ENCODE measurements around the gene CCDC6.
A peak's percentile ranks its signal among the peaks of the same experiment; 100 is the strongest.

The CCDC6 gene

GRCh38 chr10:59864141-59864962, 42.0 kb downstream of the CCDC6 start:
- TF ChIP-seq YY1 (IDR thresholded peaks at IDR 0.05; ENCODE audit: insufficient read depth, insufficient read length) (no peak), ZNF274 (IDR thresholded peaks at IDR 0.05; ENCODE audit: low read depth, low read length) (no peak), SUZ12 (IDR thresholded peaks at IDR 0.05; ENCODE audit: extremely low read depth, insufficient read depth, insufficient read length) (no peak)
- no peak for DNase-seq (ENCODE audit: low read depth, low spot score)
- H3K9ac ChIP-seq (ENCODE audit: insufficient read length, low read depth), result no peak overlapping the region
- H3K36me3 ChIP-seq (ENCODE audit: insufficient read depth, insufficient read length, low read length), result no peaks in the 10 kb centered on the region
- H3K4me1 ChIP-seq (ENCODE audit: insufficient read depth, insufficient read length), result no peaks in the 10 kb centered on the region
- no peaks in the 10 kb centered on the region for H3K27me3 ChIP-seq (ENCODE audit: insufficient read depth, insufficient read length)
- no peak overlapping the region for H3K4me3 ChIP-seq (ENCODE audit: insufficient read length, low read depth)
- H3K9me3 ChIP-seq (ENCODE audit: insufficient read depth, low read length), result no peaks in the 10 kb centered on the region

- Histone ChIP-seq H3K4me1 (ENCODE audit: insufficient read depth, insufficient read length) (no peaks in the 10 kb centered on the region), H3K36me3 (ENCODE audit: insufficient read depth, insufficient read length, low read length) (no peaks in the 10 kb centered on the region), H3K9ac (ENCODE audit: insufficient read length, low read depth) (no peak overlapping the region), H3K27me3 (ENCODE audit: insufficient read depth, insufficient read length) (no peaks in the 10 kb centered on the region), H3K9me3 (ENCODE audit: insufficient read depth, low read length) (peaks cover 12% of the 10 kb centered on the region), H3K4me3 (ENCODE audit: insufficient read length, low read depth) (no peak overlapping the region)
- no peak for TF ChIP-seq YY1 (IDR thresholded peaks at IDR 0.05; ENCODE audit: insufficient read depth, insufficient read length)
- TF ChIP-seq SUZ12 (IDR thresholded peaks at IDR 0.05; ENCODE audit: extremely low read depth, insufficient read depth, insufficient read length), result no peak
- no peak for TF ChIP-seq ZNF274 (IDR thresholded peaks at IDR 0.05; ENCODE audit: low read depth, low read length)
- DNase-seq (ENCODE audit: low read depth, low spot score), result no peak
Observed at GRCh38 chr10:59859570-59859969, 46.8 kb downstream of the CCDC6 start.

- Histone ChIP-seq H3K9ac (ENCODE audit: insufficient read length, low read depth) (no peak overlapping the region), H3K27me3 (ENCODE audit: insufficient read depth, insufficient read length) (no peaks in the 10 kb centered on the region), H3K9me3 (ENCODE audit: insufficient read depth, low read length) (peaks cover 15% of the 10 kb centered on the region), H3K4me3 (ENCODE audit: insufficient read length, low read depth) (no peak overlapping the region), H3K36me3 (ENCODE audit: insufficient read depth, insufficient read length, low read length) (no peaks in the 10 kb centered on the region), H3K4me1 (ENCODE audit: insufficient read depth, insufficient read length) (no peaks in the 10 kb centered on the region)
- TF ChIP-seq YY1 (IDR thresholded peaks at IDR 0.05; ENCODE audit: insufficient read depth, insufficient read length) (no peak), ZNF274 (IDR thresholded peaks at IDR 0.05; ENCODE audit: low read depth, low read length) (no peak), SUZ12 (IDR thresholded peaks at IDR 0.05; ENCODE audit: extremely low read depth, insufficient read depth, insufficient read length) (no peak)
- no peak for DNase-seq (ENCODE audit: low read depth, low spot score)
Observed at GRCh38 chr10:59857921-59858320, 48.4 kb downstream of the CCDC6 start.

- no peak for TF ChIP-seq ZNF274 (IDR thresholded peaks at IDR 0.05; ENCODE audit: low read depth, low read length)
- TF ChIP-seq YY1 (IDR thresholded peaks at IDR 0.05; ENCODE audit: insufficient read depth, insufficient read length), result no peak
- TF ChIP-seq SUZ12 (IDR thresholded peaks at IDR 0.05; ENCODE audit: extremely low read depth, insufficient read depth, insufficient read length), result no peak
- no peaks in the 10 kb centered on the region for H3K4me1 ChIP-seq (ENCODE audit: insufficient read depth, insufficient read length)
- H3K9me3 ChIP-seq (ENCODE audit: insufficient read depth, low read length), result peaks cover 15% of the 10 kb centered on the region
- H3K9ac ChIP-seq (ENCODE audit: insufficient read length, low read depth), result no peak overlapping the region
- no peaks in the 10 kb centered on the region for H3K27me3 ChIP-seq (ENCODE audit: insufficient read depth, insufficient read length)
- no peak for DNase-seq (ENCODE audit: low read depth, low spot score)
- H3K36me3 ChIP-seq (ENCODE audit: insufficient read depth, insufficient read length, low read length), result no peaks in the 10 kb centered on the region
- H3K4me3 ChIP-seq (ENCODE audit: insufficient read length, low read depth), result no peak overlapping the region
Observed at GRCh38 chr10:59857049-59857448, 49.3 kb downstream of the CCDC6 start.

GRCh38 chr10:59856104-59856503, 50.3 kb downstream of the CCDC6 start:
- Histone ChIP-seq H3K4me3 (ENCODE audit: insufficient read length, low read depth) (no peak overlapping the region), H3K9ac (ENCODE audit: insufficient read length, low read depth) (no peak overlapping the region), H3K9me3 (ENCODE audit: insufficient read depth, low read length) (peaks cover 15% of the 10 kb centered on the region), H3K36me3 (ENCODE audit: insufficient read depth, insufficient read length, low read length) (no peaks in the 10 kb centered on the region), H3K4me1 (ENCODE audit: insufficient read depth, insufficient read length) (no peaks in the 10 kb centered on the region), H3K27me3 (ENCODE audit: insufficient read depth, insufficient read length) (no peaks in the 10 kb centered on the region)
- no peak for DNase-seq (ENCODE audit: low read depth, low spot score)
- TF ChIP-seq ZNF274 (IDR thresholded peaks at IDR 0.05; ENCODE audit: low read depth, low read length), result no peak
- TF ChIP-seq SUZ12 (IDR thresholded peaks at IDR 0.05; ENCODE audit: extremely low read depth, insufficient read depth, insufficient read length), result no peak
- TF ChIP-seq YY1 (IDR thresholded peaks at IDR 0.05; ENCODE audit: insufficient read depth, insufficient read length), result no peak

- Histone ChIP-seq H3K9me3 (ENCODE audit: insufficient read depth, low read length) (peaks cover 15% of the 10 kb centered on the region), H3K4me3 (ENCODE audit: insufficient read length, low read depth) (no peak overlapping the region), H3K36me3 (ENCODE audit: insufficient read depth, insufficient read length, low read length) (no peaks in the 10 kb centered on the region), H3K4me1 (ENCODE audit: insufficient read depth, insufficient read length) (no peaks in the 10 kb centered on the region), H3K9ac (ENCODE audit: insufficient read length, low read depth) (no peak overlapping the region), H3K27me3 (ENCODE audit: insufficient read depth, insufficient read length) (no peaks in the 10 kb centered on the region)
- DNase-seq (ENCODE audit: low read depth, low spot score), result no peak
- TF ChIP-seq YY1 (IDR thresholded peaks at IDR 0.05; ENCODE audit: insufficient read depth, insufficient read length) (no peak), SUZ12 (IDR thresholded peaks at IDR 0.05; ENCODE audit: extremely low read depth, insufficient read depth, insufficient read length) (no peak), ZNF274 (IDR thresholded peaks at IDR 0.05; ENCODE audit: low read depth, low read length) (peak; percentile 36; the same call in 1 of the 2 replicates)
Observed at GRCh38 chr10:59854571-59854970, 51.8 kb downstream of the CCDC6 start.

GRCh38 chr10:59852670-59853069, 53.7 kb downstream of the CCDC6 start:
- Histone ChIP-seq H3K27me3 (ENCODE audit: insufficient read depth, insufficient read length) (no peaks in the 10 kb centered on the region), H3K36me3 (ENCODE audit: insufficient read depth, insufficient read length, low read length) (no peaks in the 10 kb centered on the region), H3K4me3 (ENCODE audit: insufficient read length, low read depth) (no peak overlapping the region), H3K4me1 (ENCODE audit: insufficient read depth, insufficient read length) (no peaks in the 10 kb centered on the region), H3K9me3 (ENCODE audit: insufficient read depth, low read length) (peaks cover 15% of the 10 kb centered on the region), H3K9ac (ENCODE audit: insufficient read length, low read depth) (no peak overlapping the region)
- TF ChIP-seq ZNF274 (IDR thresholded peaks at IDR 0.05; ENCODE audit: low read depth, low read length) (no peak), SUZ12 (IDR thresholded peaks at IDR 0.05; ENCODE audit: extremely low read depth, insufficient read depth, insufficient read length) (no peak), YY1 (IDR thresholded peaks at IDR 0.05; ENCODE audit: insufficient read depth, insufficient read length) (no peak)
- no peak for DNase-seq (ENCODE audit: low read depth, low spot score)

Measured in NT2/D1 (cell line).